ENCODE results near the gene RPUSD1. TPM values are rescaled to one million over a fixed set of nuclear protein-coding genes. Genes with fewer than 3 reads are reported as not detected.

The RPUSD1 gene
- total RNA-seq, 4 donors from 2014 or later: 5.9 to 80.0 (median 16.7) TPM

DNA sequence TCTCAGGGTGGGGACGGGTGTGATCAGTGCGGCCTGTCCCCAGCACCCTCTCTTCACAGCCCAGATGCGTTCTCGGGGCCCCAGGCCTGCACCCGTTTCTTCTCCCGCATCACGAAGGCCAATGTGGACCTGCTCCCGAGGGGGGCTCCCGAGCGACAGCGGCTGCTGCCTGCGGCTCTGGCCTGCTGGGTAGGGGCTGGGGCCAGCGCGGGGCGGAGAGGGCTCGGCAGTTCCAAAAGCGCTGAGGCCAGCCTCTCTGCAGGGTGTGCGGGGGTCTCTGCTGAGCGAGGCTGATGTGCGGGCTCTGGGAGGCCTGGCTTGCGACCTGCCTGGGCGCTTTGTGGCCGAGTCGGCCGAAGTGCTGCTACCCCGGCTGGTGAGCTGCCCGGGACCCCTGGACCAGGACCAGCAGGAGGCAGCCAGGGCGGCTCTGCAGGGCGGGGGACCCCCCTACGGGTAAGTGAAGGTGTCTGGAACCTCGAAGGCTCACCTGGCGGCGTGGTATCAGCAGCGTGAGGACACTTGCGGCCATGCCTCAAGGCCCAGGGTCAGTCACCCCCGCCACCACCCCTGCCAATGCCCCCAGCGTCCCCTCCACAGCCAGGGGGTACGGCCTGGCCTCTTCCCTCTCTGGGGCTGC lies 23.2 kb downstream of the RPUSD1 start:
- intact Hi-C loops (cut with DNase I; ENCODE audit: low total_unique reads): no loop called here
- Histone ChIP-seq H3K27me3 (no peaks in the 10 kb centered on the region), H3K9me3 (no peaks in the 10 kb centered on the region), H3K4me1 (peaks cover 0 to 6% of the 10 kb centered on the region in 2 donors), H3K36me3 (no peaks in the 10 kb centered on the region), H3K4me3 (no peak overlapping the region), H3K27ac (no peak overlapping the region)
- no peak for DNase-seq
- TF ChIP-seq, protein P1, sequence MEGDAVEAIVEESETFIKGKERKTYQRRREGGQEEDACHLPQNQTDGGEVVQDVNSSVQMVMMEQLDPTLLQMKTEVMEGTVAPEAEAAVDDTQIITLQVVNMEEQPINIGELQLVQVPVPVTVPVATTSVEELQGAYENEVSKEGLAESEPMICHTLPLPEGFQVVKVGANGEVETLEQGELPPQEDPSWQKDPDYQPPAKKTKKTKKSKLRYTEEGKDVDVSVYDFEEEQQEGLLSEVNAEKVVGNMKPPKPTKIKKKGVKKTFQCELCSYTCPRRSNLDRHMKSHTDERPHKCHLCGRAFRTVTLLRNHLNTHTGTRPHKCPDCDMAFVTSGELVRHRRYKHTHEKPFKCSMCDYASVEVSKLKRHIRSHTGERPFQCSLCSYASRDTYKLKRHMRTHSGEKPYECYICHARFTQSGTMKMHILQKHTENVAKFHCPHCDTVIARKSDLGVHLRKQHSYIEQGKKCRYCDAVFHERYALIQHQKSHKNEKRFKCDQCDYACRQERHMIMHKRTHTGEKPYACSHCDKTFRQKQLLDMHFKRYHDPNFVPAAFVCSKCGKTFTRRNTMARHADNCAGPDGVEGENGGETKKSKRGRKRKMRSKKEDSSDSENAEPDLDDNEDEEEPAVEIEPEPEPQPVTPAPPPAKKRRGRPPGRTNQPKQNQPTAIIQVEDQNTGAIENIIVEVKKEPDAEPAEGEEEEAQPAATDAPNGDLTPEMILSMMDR (IDR thresholded peaks at IDR 0.05): no peak
- no peak for TF ChIP-seq POLR2A (IDR thresholded peaks at IDR 0.05)

DNA sequence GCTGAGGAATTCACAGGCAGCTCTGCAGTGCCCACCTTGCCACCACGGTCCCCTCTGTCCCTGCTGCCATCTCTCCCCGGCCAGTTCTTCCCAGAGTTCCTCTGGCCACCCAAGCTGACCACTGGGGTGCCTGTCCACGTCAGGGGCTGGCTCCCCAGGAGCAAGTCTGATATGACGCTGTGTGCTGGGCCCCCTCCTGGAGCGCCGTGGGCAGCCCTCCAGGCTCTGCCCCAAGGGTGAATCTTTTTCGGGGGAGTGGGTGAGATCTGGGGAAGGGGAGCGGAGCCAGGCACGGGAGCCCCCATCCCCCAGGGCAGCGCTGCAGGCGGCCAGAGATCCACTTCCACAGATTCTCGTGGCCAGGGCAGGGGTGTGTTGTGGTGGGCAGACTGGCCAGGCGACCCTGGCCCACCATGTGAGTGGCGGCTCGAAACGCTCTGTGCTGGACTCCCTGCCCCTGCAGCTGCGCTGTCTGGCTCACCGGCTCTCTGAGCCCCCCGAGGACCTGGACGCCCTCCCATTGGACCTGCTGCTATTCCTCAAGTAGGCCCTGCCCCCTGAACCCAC lies 23.9 kb downstream of the RPUSD1 start:
- H3K9me3 ChIP-seq: no peaks in the 10 kb centered on the region
- TF ChIP-seq, protein P1 (IDR thresholded peaks at IDR 0.05): no peak
- TF ChIP-seq POLR2A (IDR thresholded peaks at IDR 0.05): no peak
- H3K4me1 ChIP-seq: peaks cover 0 to 6% of the 10 kb centered on the region in 2 donors
- no peak for DNase-seq
- no peak overlapping the region for H3K4me3 ChIP-seq
- no peaks in the 10 kb centered on the region for H3K36me3 ChIP-seq
- no peaks in the 10 kb centered on the region for H3K27me3 ChIP-seq
- intact Hi-C loops (cut with DNase I; ENCODE audit: low total_unique reads): no loop called here
- no peak overlapping the region for H3K27ac ChIP-seq

DNA sequence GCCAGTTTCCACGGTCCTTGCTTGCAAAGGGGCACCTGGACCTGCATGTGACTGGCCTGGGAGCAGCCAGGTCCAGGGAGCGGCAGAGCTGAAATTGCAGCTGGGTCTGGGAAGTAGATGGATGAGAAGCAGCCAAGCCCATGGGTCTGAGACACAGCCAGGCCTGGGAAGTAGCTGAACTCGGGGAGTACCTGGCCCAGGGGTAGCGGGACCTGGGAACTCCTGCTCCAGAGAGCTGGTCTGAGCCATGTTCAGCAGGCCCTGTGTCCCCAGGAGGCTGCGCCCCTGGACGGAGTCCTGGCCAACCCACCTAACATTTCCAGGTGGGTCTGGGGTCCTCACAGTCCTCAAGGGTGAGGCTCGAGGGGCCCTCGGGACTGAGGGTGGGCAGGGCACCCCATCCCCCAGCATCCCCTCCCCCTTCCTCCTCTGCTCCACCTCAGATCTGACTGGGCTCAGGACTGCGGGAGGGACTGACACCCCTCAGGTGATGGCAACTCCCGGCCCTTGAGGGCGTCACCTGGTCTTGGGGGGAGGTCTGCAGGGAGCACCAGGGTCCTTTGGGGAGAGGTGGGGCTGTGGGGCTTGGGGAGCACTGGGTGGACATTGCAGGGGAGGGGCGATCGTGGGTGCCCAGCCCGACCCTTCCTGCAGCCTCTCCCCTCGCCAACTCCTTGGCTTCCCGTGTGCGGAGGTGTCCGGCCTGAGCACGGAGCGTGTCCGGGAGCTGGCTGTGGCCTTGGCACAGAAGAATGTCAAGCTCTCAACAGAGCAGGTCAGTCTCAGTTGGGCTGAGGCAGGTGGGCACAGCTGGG lies 24.6 kb downstream of the RPUSD1 start:
- Histone ChIP-seq H3K9me3 (no peaks in the 10 kb centered on the region), H3K4me3 (no peak overlapping the region), H3K27me3 (no peaks in the 10 kb centered on the region), H3K4me1 (peaks cover 0 to 6% of the 10 kb centered on the region in 2 donors), H3K36me3 (no peaks in the 10 kb centered on the region), H3K27ac (no peak overlapping the region)
- no peak for DNase-seq
- TF ChIP-seq POLR2A (IDR thresholded peaks at IDR 0.05): no peak
- TF ChIP-seq, protein P1 (IDR thresholded peaks at IDR 0.05): no peak
- intact Hi-C loops (cut with DNase I; ENCODE audit: low total_unique reads): no loop called here

DNA sequence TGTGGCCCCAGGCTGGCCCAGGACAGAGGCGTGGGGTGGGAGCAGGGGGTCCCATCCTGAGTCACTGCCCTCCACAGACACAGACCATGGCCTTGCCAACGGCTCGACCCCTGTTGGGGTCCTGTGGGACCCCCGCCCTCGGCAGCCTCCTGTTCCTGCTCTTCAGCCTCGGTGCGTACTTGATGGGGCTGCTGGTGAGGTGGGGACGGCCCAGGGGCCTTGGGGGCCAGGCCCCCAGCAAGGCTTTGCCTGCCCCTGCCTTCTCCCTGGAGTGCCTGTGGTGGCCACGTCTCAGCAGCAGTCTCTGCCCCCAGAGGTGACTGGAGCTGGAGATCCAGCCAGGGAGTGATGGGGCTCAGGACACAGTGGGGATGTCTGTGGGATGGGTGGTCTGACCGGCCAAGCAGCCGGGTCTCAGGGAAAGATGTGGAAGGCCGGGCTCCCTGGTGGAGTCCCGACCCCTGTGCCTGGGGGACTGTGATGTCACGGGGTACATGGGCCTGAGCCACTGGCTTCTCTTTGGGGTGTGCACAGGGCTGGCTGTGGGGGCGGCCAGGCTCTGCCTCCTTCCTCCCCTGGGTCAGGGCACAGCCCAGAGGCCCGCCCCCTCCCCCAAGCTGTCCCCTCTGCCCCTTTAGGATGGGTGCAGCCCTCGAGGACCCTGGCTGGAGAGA lies 25.4 kb downstream of the RPUSD1 start:
- H3K27me3 ChIP-seq: no peaks in the 10 kb centered on the region
- no peak for DNase-seq
- no peaks in the 10 kb centered on the region for H3K9me3 ChIP-seq
- H3K4me3 ChIP-seq: no peak overlapping the region
- intact Hi-C loops (cut with DNase I; ENCODE audit: low total_unique reads): no loop called here
- H3K27ac ChIP-seq: no peak overlapping the region
- TF ChIP-seq, protein P1 (IDR thresholded peaks at IDR 0.05): no peak
- TF ChIP-seq POLR2A (IDR thresholded peaks at IDR 0.05): no peak
- no peaks in the 10 kb centered on the region for H3K36me3 ChIP-seq
- H3K4me1 ChIP-seq: peaks cover 0 to 6% of the 10 kb centered on the region in 2 donors

Measured in uterus (tissue), 4 donors.